Measurements from ENCODE around the gene DENND6B. TPM values are rescaled to one million over a fixed set of nuclear protein-coding genes. Genes with fewer than 3 reads are reported as not detected.

Gene DENND6B
- total RNA-seq, 2 donors from 2014 or later = 3.4 to 7.3 TPM

GRCh38 chr22:50305923-50306566 lies 20.8 kb downstream of the DENND6B start:
- intact Hi-C loops (cut with DNase I) = no loop called here

GRCh38 chr22:50305393-50305922 lies 21.4 kb downstream of the DENND6B start:
- no peaks in the 10 kb centered on the region for H3K27me3 ChIP-seq
- H3K4me1 ChIP-seq = peaks cover 74% of the 10 kb centered on the region
- no peaks in the 10 kb centered on the region for H3K9me3 ChIP-seq
- TF ChIP-seq CTCF (IDR thresholded peaks at IDR 0.05) (no peak), POLR2A (IDR thresholded peaks at IDR 0.05) (no peak)
- 49 to 59% methylated on average over 4 to 11 of the region's 14 CpGs for WGBS, 2 donors
- ATAC-seq (no peak), DNase-seq (no peak)
- H3K36me3 ChIP-seq (replicated peaks in 1 of 2; ENCODE audit: insufficient read depth in 1 of 2, low read depth in 2 of 2) = no peaks in the 10 kb centered on the region
- no peak overlapping the region for H3K4me3 ChIP-seq
- H3K27ac ChIP-seq = peak overlapping the region; percentile 82 to 91 (median 87)
- intact Hi-C loops (cut with DNase I) = no loop called here

More at GRCh38 chr22:50305923-50306566, 20.8 kb downstream of the DENND6B start:
- DNase-seq = peak; percentile 79 to 93 (median 85)
- H3K4me3 ChIP-seq = peak overlapping the region; percentile 26 to 87
- TF ChIP-seq CTCF (IDR thresholded peaks at IDR 0.05) (no peak), POLR2A (IDR thresholded peaks at IDR 0.05) (peak; percentile 14 to 72 (median 72))
- peaks cover 68% of the 10 kb centered on the region for H3K4me1 ChIP-seq
- H3K9me3 ChIP-seq = no peaks in the 10 kb centered on the region
- 7 to 16% methylated on average over 4 to 21 of the region's 21 CpGs for WGBS, 2 donors
- peak overlapping the region; percentile 82 to 91 (median 87) for H3K27ac ChIP-seq
- H3K36me3 ChIP-seq (replicated peaks in 1 of 2; ENCODE audit: insufficient read depth in 1 of 2, low read depth in 2 of 2) = no peaks in the 10 kb centered on the region
- no peaks in the 10 kb centered on the region for H3K27me3 ChIP-seq
- ATAC-seq = peak; percentile 62

GRCh38 chr22:50304528-50305392 lies 22.1 kb downstream of the DENND6B start:
- TF ChIP-seq CTCF (IDR thresholded peaks at IDR 0.05) = no peak
- TF ChIP-seq POLR2A (IDR thresholded peaks at IDR 0.05) = no peak
- H3K27ac ChIP-seq = peak overlapping the region; percentile 82 to 91 (median 87)
- intact Hi-C loops (cut with DNase I) = no loop called here
- H3K4me3 ChIP-seq = no peak overlapping the region
- WGBS, 2 donors = 53 to 56% methylated on average over 20 to 22 of the region's 22 CpGs
- ATAC-seq (no peak), DNase-seq (peak in 3 of 4 donors; percentile 56 to 66 (median 59))
- H3K4me1 ChIP-seq = peaks cover 81% of the 10 kb centered on the region
- no peaks in the 10 kb centered on the region for H3K9me3 ChIP-seq
- no peaks in the 10 kb centered on the region for H3K36me3 ChIP-seq (replicated peaks in 1 of 2; ENCODE audit: insufficient read depth in 1 of 2, low read depth in 2 of 2)
- H3K27me3 ChIP-seq = no peaks in the 10 kb centered on the region

- peak overlapping the region; percentile 82 to 91 (median 87) for H3K27ac ChIP-seq
- DNase-seq (peak; percentile 47 to 73 (median 59)), ATAC-seq (peak; percentile 32)
- intact Hi-C loops (cut with DNase I) = no loop called here
- TF ChIP-seq POLR2A (IDR thresholded peaks at IDR 0.05) = peak; percentile 20 to 62 (median 45)
- TF ChIP-seq CTCF (IDR thresholded peaks at IDR 0.05) = no peak
- H3K27me3 ChIP-seq = no peaks in the 10 kb centered on the region
- peaks cover 79% of the 10 kb centered on the region for H3K4me1 ChIP-seq
- H3K9me3 ChIP-seq = no peaks in the 10 kb centered on the region
- no peak overlapping the region for H3K4me3 ChIP-seq
- H3K36me3 ChIP-seq (replicated peaks in 1 of 2; ENCODE audit: insufficient read depth in 1 of 2, low read depth in 2 of 2) = no peaks in the 10 kb centered on the region
- 59 to 67% methylated on average over 3 to 9 of the region's 11 CpGs for WGBS, 2 donors
Observed at GRCh38 chr22:50303848-50304527, 22.8 kb downstream of the DENND6B start.

Data from body of pancreas (tissue), 4 donors.